IMR-90 (cell line): ENCODE results near the gene CAMKMT. TPM values are rescaled to one million over a fixed set of nuclear protein-coding genes. Genes with fewer than 3 reads are reported as not detected.

Source experiments
- ATAC-seq: fragments of 200-7000 bp; cut with Tn5 transposase; 2 replicates; pipeline ENCODE4 v1.9.1; 2020; ENCODE audit warnings: low read depth, mild to moderate bottlenecking, moderate library complexity
- BruUV-seq: library from RNA; stranded (reverse); fragments of 400-500 nt; replicated peaks from 2 replicates; lab custom pipeline; 2021; lab: Mats Ljungman, UMichigan
- CTCF ChIA-PET: fragments of 300-600 bp; formaldehyde crosslinking; extraction: SDS; loops from one replicate; lab custom pipeline; 2021; ENCODE audit warnings: antibody characterized with exemption; lab: Yijun Ruan, JAX
- POLR2A ChIA-PET: fragments of 300-600 bp; sonication (Branson Sonifier 250); formaldehyde crosslinking; loops from one replicate; lab custom pipeline; 2022; ENCODE audit warnings: antibody characterized with exemption; ENCODE audit not compliant: unreplicated experiment; lab: Charles Lee
- DNase-seq: peaks from one replicate; pipeline ENCODE4 v3.0.0; 2013
- H2AFZ ChIP-seq: replicated peaks from 2 replicates; pipeline ENCODE3; 2013; ENCODE audit warnings: low read length, mild to moderate bottlenecking; ENCODE audit not compliant: poor library complexity
- H2AK5ac ChIP-seq: 2 replicates; pipeline ENCODE4 v1.6.1; 2013; ENCODE audit warnings: low read depth, low read length, inconsistent platforms
- H2AK9ac ChIP-seq: replicated peaks from 2 replicates; pipeline ENCODE3; 2013; ENCODE audit warnings: mild to moderate bottlenecking, low read depth, low read length, moderate library complexity; ENCODE audit not compliant: poor library complexity
- H2BK120ac ChIP-seq: 2 replicates; pipeline ENCODE4 v1.6.1; 2013; ENCODE audit warnings: low read depth, low read length, inconsistent platforms
- H2BK15ac ChIP-seq: 3 replicates; pipeline ENCODE4 v1.6.1; 2013; ENCODE audit warnings: low read depth, low read length, inconsistent platforms
- H2BK20ac ChIP-seq: 2 replicates; pipeline ENCODE4 v1.6.1; 2013; ENCODE audit warnings: low read depth, mild to moderate bottlenecking, inconsistent platforms, low read length, moderate library complexity
- H2BK5ac ChIP-seq: 2 replicates; pipeline ENCODE4 v1.6.1; 2013; ENCODE audit warnings: mild to moderate bottlenecking, low read depth, low read length, inconsistent platforms; ENCODE audit not compliant: poor library complexity, severe bottlenecking
- H3K14ac ChIP-seq: replicated peaks from 2 replicates; pipeline ENCODE4 v1.6.1; 2013; ENCODE audit warnings: low read depth, low read length, inconsistent platforms
- H3K18ac ChIP-seq: 2 replicates; pipeline ENCODE4 v1.6.1; 2013; ENCODE audit warnings: low read depth, low read length, control low read depth
- H3K23ac ChIP-seq: 2 replicates; pipeline ENCODE4 v1.6.1; 2013; ENCODE audit warnings: low read depth, low read length, inconsistent platforms
- H3K27ac ChIP-seq: 2 replicates; pipeline ENCODE4 v1.5.1; 2013; ENCODE audit warnings: mild to moderate bottlenecking, control low read depth, low read length; ENCODE audit not compliant: insufficient read depth
- H3K27me3 ChIP-seq: 2 replicates; pipeline ENCODE4 v1.6.1; 2013; ENCODE audit warnings: low read length; ENCODE audit not compliant: control insufficient read depth, insufficient read depth
- H3K36me3 ChIP-seq: 2 replicates; pipeline ENCODE4 v1.6.1; 2013; ENCODE audit warnings: low read length, mixed read lengths; ENCODE audit not compliant: control insufficient read depth, insufficient read depth
- H3K4ac ChIP-seq: 2 replicates; pipeline ENCODE4 v1.6.1; 2013; ENCODE audit warnings: low read depth, low read length, inconsistent platforms
- H3K4me1 ChIP-seq: 2 replicates; pipeline ENCODE4 v1.6.1; 2013; ENCODE audit warnings: low read length, mixed read lengths; ENCODE audit not compliant: control insufficient read depth, insufficient read depth
- H3K4me2 ChIP-seq: 2 replicates; pipeline ENCODE4 v1.6.1; 2013; ENCODE audit warnings: low read depth, mild to moderate bottlenecking, control low read depth, low read length, moderate library complexity
- H3K4me3 ChIP-seq: 2 replicates; pipeline ENCODE4 v1.5.1; 2013; ENCODE audit warnings: low read depth, mild to moderate bottlenecking, control low read depth, low read length, moderate library complexity; ENCODE audit not compliant: insufficient read depth
- H3K56ac ChIP-seq: 2 replicates; pipeline ENCODE4 v1.6.1; 2013; ENCODE audit warnings: low read length, inconsistent platforms; ENCODE audit not compliant: insufficient read depth; ENCODE audit errors: extremely low read depth
- H3K79me1 ChIP-seq, 2 experiments: 2 replicates each; pipeline ENCODE4 v1.6.1; 2013; ENCODE audit warnings: low read length in 2 of 2, inconsistent platforms in 1 of 2, low read depth in 1 of 2
- H3K9ac ChIP-seq: 2 replicates; pipeline ENCODE4 v1.6.1; 2013; ENCODE audit warnings: low read depth, low read length, control low read depth
- H3K9me1 ChIP-seq: 2 replicates; pipeline ENCODE4 v1.6.1; 2013; ENCODE audit warnings: low read length, inconsistent platforms; ENCODE audit not compliant: insufficient read depth
- H3K9me3 ChIP-seq: 2 replicates; pipeline ENCODE4 v1.6.1; 2013; ENCODE audit warnings: low read length; ENCODE audit not compliant: control insufficient read depth, insufficient read depth
- H4K20me1 ChIP-seq: 2 replicates; pipeline ENCODE4 v1.6.1; 2013; ENCODE audit warnings: low read length, inconsistent platforms; ENCODE audit not compliant: insufficient read depth
- H4K5ac ChIP-seq: 2 replicates; pipeline ENCODE4 v1.6.1; 2013; ENCODE audit warnings: mild to moderate bottlenecking, low read depth, low read length, control low read depth
- H4K8ac ChIP-seq, 2 experiments: 2 replicates each; pipeline ENCODE4 v1.6.1; 2013; ENCODE audit warnings: low read depth in 2 of 2, low read length in 2 of 2, control low read depth in 1 of 2, inconsistent platforms in 1 of 2
- H4K91ac ChIP-seq: 2 replicates; pipeline ENCODE4 v1.6.1; 2013; ENCODE audit warnings: low read depth, low read length, inconsistent platforms; ENCODE audit not compliant: insufficient read depth
- BHLHE40 ChIP-seq: fragments of 150-350 bp; IDR thresholded peaks from 2 replicates; pipeline ENCODE4 v1.6.1; 2016; ENCODE audit warnings: mild to moderate bottlenecking, low read depth, low read length
- CEBPB ChIP-seq: IDR thresholded peaks from 2 replicates; pipeline ENCODE4 v1.6.1; 2012; ENCODE audit warnings: low read depth, low read length, improper control_type of control experiment
- CHD1 ChIP-seq: IDR thresholded peaks from 2 replicates; pipeline ENCODE4 v1.6.1; 2012; ENCODE audit warnings: low read depth, low read length, improper control_type of control experiment
- CTCF ChIP-seq: conservative IDR thresholded peaks from 2 replicates; pipeline ENCODE4 v1.5.1; 2012; ENCODE audit warnings: mild to moderate bottlenecking, low read depth, low read length, improper control_type of control experiment
- ELK1 ChIP-seq: fragments of 150-350 bp; IDR thresholded peaks from 2 replicates; pipeline ENCODE4 v1.6.1; 2016; ENCODE audit warnings: low read depth, mild to moderate bottlenecking, low read length, moderate library complexity, borderline replicate concordance
- FOS ChIP-seq: fragments of 150-350 bp; IDR thresholded peaks from 2 replicates; pipeline ENCODE4 v1.6.1; 2016; ENCODE audit warnings: low read depth, low read length
- MAFK ChIP-seq: IDR thresholded peaks from 2 replicates; pipeline ENCODE4 v1.6.1; 2012; ENCODE audit warnings: low read depth, low read length, improper control_type of control experiment
- MAZ ChIP-seq: IDR thresholded peaks from 2 replicates; pipeline ENCODE4 v1.6.1; 2012; ENCODE audit warnings: low read depth, mild to moderate bottlenecking, low read length, improper control_type of control experiment, moderate library complexity, borderline replicate concordance
- MXI1 ChIP-seq: IDR thresholded peaks from 2 replicates; pipeline ENCODE4 v1.6.1; 2012; ENCODE audit warnings: low read depth, mild to moderate bottlenecking, low read length, moderate library complexity, borderline replicate concordance
- NFE2L2 ChIP-seq: fragments of 150-350 bp; IDR thresholded peaks from 2 replicates; pipeline ENCODE4 v1.6.1; 2016; ENCODE audit warnings: low read depth, mild to moderate bottlenecking, low read length
- POLR2A ChIP-seq: IDR thresholded peaks from 2 replicates; pipeline ENCODE4 v1.6.1; 2012; ENCODE audit warnings: mild to moderate bottlenecking, low read depth, low read length
- RAD21 ChIP-seq: IDR thresholded peaks from 2 replicates; pipeline ENCODE4 v1.6.1; 2012; ENCODE audit warnings: low read length, improper control_type of control experiment
- RCOR1 ChIP-seq: IDR thresholded peaks from 2 replicates; pipeline ENCODE4 v1.6.1; 2012; ENCODE audit warnings: mild to moderate bottlenecking, low read length, improper control_type of control experiment; ENCODE audit not compliant: insufficient replicate concordance
- RFX5 ChIP-seq: IDR thresholded peaks from 2 replicates; pipeline ENCODE4 v1.8.0; 2012; ENCODE audit warnings: low read depth, mild to moderate bottlenecking, low read length, moderate library complexity
- SMC3 ChIP-seq: fragments of 150-350 bp; IDR thresholded peaks from 2 replicates; pipeline ENCODE4 v1.6.1; 2016; ENCODE audit warnings: low read depth, mild to moderate bottlenecking, antibody characterized with exemption, low read length, moderate library complexity
- WGBS, 2 experiments: methylation state at CpG; one replicate each; pipeline versions ENCODE4 v1.1.5 to v1.1.7; 2013; ENCODE audit warnings: missing lambda C conversion rate in 2 of 2; ENCODE audit not compliant: insufficient read length in 1 of 2; ENCODE audit errors: extremely low coverage in 2 of 2; 5-methylcytosine and 5-hydroxymethylcytosine counted together
- dilution Hi-C: fragments of 300-500 bp; cut with HindIII; formaldehyde crosslinking; loops from one replicate; pipeline ENCODE4 v1.14.3; 2018; ENCODE audit warnings: low sequenced_read_pairs; ENCODE audit not compliant: unreplicated experiment
- in situ Hi-C: fragments of 300-500 bp; cut with MboI; formaldehyde crosslinking; loops from 3 replicates; pipeline ENCODE4 v1.14.3; 2019; ENCODE audit warnings: low sequenced_read_pairs, inconsistent platforms, mixed read lengths
- intact Hi-C: fragments of 100-400 bp; cut with micrococcal nuclease; formaldehyde crosslinking; loops from 2 replicates; pipeline ENCODE4 v1.10.0; 2022
- polyA plus RNA-seq, 3 experiments: library from polyadenylated mRNA; depleted of rRNA; stranded (reverse); fragments of >200 nt; gene quantifications; 2 replicates each; pipeline ENCODE4 v1.2.3, GENCODE V29; 2012; ENCODE audit warnings: low replicate concordance in 1 of 3
- total RNA-seq: library from RNA; depleted of rRNA; stranded (reverse); fragments of >200 nt; gene quantifications from 2 replicates; pipeline ENCODE4 v1.2.3, GENCODE V29; 2012
- TF ChIP-seq, protein P1 (sequence below): fragments of 150-350 bp; IDR thresholded peaks from 2 replicates; pipeline ENCODE4 v1.6.1; 2017; ENCODE audit warnings: mild to moderate bottlenecking, antibody characterized with exemption, low read length, low read depth

Gene CAMKMT
- total and polyA plus RNA-seq, 2 of the 4 experiments (the other 2 are of a cell fraction), result 4.4 to 6.8 TPM

GRCh38 chr2:44443517-44443916, 81.8 kb downstream of the CAMKMT start:
- Histone ChIP-seq H4K20me1 (no peaks in the 10 kb centered on the region), H3K27ac (no peak overlapping the region), H3K4me1 (no peaks in the 10 kb centered on the region), H3K4me3 (no peak overlapping the region), H2BK5ac (no peak overlapping the region), H3K4ac (no peak overlapping the region), H3K4me2 (no peak overlapping the region), H2AFZ (no peak overlapping the region), H3K23ac (no peak overlapping the region), H3K9me3 (no peaks in the 10 kb centered on the region), H4K91ac (no peak overlapping the region), H4K8ac (no peak overlapping the region), H4K5ac (no peak overlapping the region), H3K27me3 (no peaks in the 10 kb centered on the region), H3K9ac (no peak overlapping the region), H3K18ac (no peak overlapping the region), H3K14ac (no peak overlapping the region), H2BK120ac (no peak overlapping the region), H2BK15ac (no peak overlapping the region), H3K56ac (no peak overlapping the region), H2BK20ac (no peak overlapping the region), H2AK9ac (no peak overlapping the region), H3K9me1 (no peaks in the 10 kb centered on the region), H3K36me3 (no peaks in the 10 kb centered on the region), H2AK5ac (no peak overlapping the region), H3K79me1 (no peaks in the 10 kb centered on the region)
- no TSS peak for BruUV-seq
- DNase-seq (no peak), ATAC-seq (no peak)
- dilution Hi-C loops (no loop called here), in situ Hi-C loops (no loop called here), intact Hi-C loops (no loop called here)
- ChIA-PET CTCF (interaction anchor here (2.1 kb wide), 1 partner anchor 36 kb away, joined by 7 read pairs; no protein-coding TSS in a partner anchor), POLR2A (interaction anchor here (0.6 kb wide), 1 partner anchor 191 kb away, joined by 3 read pairs; no protein-coding TSS in a partner anchor)
- WGBS, 2 experiments, result no CpG with 5 or more reads among the region's 2 CpGs
- TF ChIP-seq, protein P1, sequence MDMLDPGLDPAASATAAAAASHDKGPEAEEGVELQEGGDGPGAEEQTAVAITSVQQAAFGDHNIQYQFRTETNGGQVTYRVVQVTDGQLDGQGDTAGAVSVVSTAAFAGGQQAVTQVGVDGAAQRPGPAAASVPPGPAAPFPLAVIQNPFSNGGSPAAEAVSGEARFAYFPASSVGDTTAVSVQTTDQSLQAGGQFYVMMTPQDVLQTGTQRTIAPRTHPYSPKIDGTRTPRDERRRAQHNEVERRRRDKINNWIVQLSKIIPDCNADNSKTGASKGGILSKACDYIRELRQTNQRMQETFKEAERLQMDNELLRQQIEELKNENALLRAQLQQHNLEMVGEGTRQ, result no peak
- TF ChIP-seq POLR2A, result no peak
- TF ChIP-seq CEBPB, result no peak
- no peak for TF ChIP-seq RAD21
- no peak for TF ChIP-seq MXI1
- TF ChIP-seq ELK1, result no peak
- no peak for TF ChIP-seq MAFK
- TF ChIP-seq CHD1, result no peak
- no peak for TF ChIP-seq SMC3
- no peak for TF ChIP-seq FOS
- no peak for TF ChIP-seq CTCF
- TF ChIP-seq RCOR1, result no peak
- TF ChIP-seq NFE2L2, result no peak
- TF ChIP-seq MAZ, result no peak
- TF ChIP-seq RFX5, result no peak
- TF ChIP-seq BHLHE40, result no peak
